DND-41 (cell line): Measurements from ENCODE around the gene LGR4.

Source experiments
- ATAC-seq: fragments of 200-7000 bp; cut with Tn5 transposase; 3 replicates; pipeline ENCODE4 v1.9.1; 2021; ENCODE audit warnings: low read depth; ENCODE audit not compliant: insufficient read depth
- DNase-seq: peaks from one replicate; pipeline ENCODE4 v3.0.0-alpha.2; 2020
- H2AFZ ChIP-seq: 2 replicates; pipeline ENCODE4 v1.6.0; 2012; ENCODE audit warnings: low read depth, low read length
- H3K27ac ChIP-seq: 2 replicates; pipeline ENCODE4 v1.5.1; 2012; ENCODE audit warnings: low read length, inconsistent platforms
- H3K27me3 ChIP-seq: fragments of 200-600 bp; sonication (generic); 2 replicates; pipeline ENCODE4 v1.6.0; 2012; ENCODE audit warnings: low read length, mild to moderate bottlenecking, inconsistent platforms; ENCODE audit not compliant: insufficient read depth, poor library complexity
- H3K36me3 ChIP-seq: 2 replicates; pipeline ENCODE4 v1.5.1; 2012; ENCODE audit warnings: low read length, inconsistent platforms; ENCODE audit not compliant: insufficient read depth
- H3K4me1 ChIP-seq: 2 replicates; pipeline ENCODE4 v1.5.1; 2012; ENCODE audit warnings: mild to moderate bottlenecking, low read length; ENCODE audit not compliant: insufficient read depth
- H3K4me2 ChIP-seq: 2 replicates; pipeline ENCODE4 v1.6.0; 2012; ENCODE audit warnings: mild to moderate bottlenecking, moderate library complexity, low read length, inconsistent platforms; ENCODE audit not compliant: insufficient read depth
- H3K4me3 ChIP-seq, 2 experiments: fragments of 200-600 bp in 1 of 2; shearing (Covaris generic) in 1 of 2; 2 replicates each; pipeline ENCODE4 v1.5.1; 2012 to 2016; ENCODE audit warnings: inconsistent platforms in 2 of 2, low read length in 2 of 2, mild to moderate bottlenecking in 2 of 2, low read depth in 1 of 2, moderate library complexity in 1 of 2
- H3K79me2 ChIP-seq: 2 replicates; pipeline ENCODE4 v1.6.0; 2012; ENCODE audit warnings: low read length, inconsistent platforms; ENCODE audit not compliant: insufficient read depth
- H3K9ac ChIP-seq: 2 replicates; pipeline ENCODE4 v1.6.0; 2012; ENCODE audit warnings: low read depth, mild to moderate bottlenecking, inconsistent platforms, low read length, moderate library complexity
- H3K9me3 ChIP-seq: 2 replicates; pipeline ENCODE4 v1.5.1; 2012; ENCODE audit warnings: low read length, moderate library complexity, mild to moderate bottlenecking, inconsistent platforms; ENCODE audit not compliant: insufficient read depth, severe bottlenecking
- H4K20me1 ChIP-seq: 2 replicates; pipeline ENCODE4 v1.6.0; 2012; ENCODE audit warnings: low read length; ENCODE audit not compliant: insufficient read depth
- CTCF ChIP-seq: IDR thresholded peaks from 2 replicates; pipeline ENCODE4 v1.5.1; 2012; ENCODE audit warnings: borderline replicate concordance, low read length, moderate library complexity, mild to moderate bottlenecking; ENCODE audit not compliant: poor library complexity, severe bottlenecking; ENCODE audit errors: extremely low read depth
- EZH2 ChIP-seq: IDR thresholded peaks from 3 replicates; pipeline ENCODE4 v1.6.1; 2012; ENCODE audit warnings: borderline replicate concordance, low read depth, mild to moderate bottlenecking, moderate library complexity, low read length, inconsistent platforms; ENCODE audit not compliant: severe bottlenecking

LGR4 gene

GRCh38 chr11:27402450-27402849 lies 70.1 kb downstream of the LGR4 start:
- DNase-seq (no peak), ATAC-seq (no peak)
- Histone ChIP-seq H3K9ac (no peak overlapping the region), H3K4me1 (no peaks in the 10 kb centered on the region), H3K79me2 (no peaks in the 10 kb centered on the region), H2AFZ (no peak overlapping the region), H3K9me3 (no peaks in the 10 kb centered on the region), H4K20me1 (no peaks in the 10 kb centered on the region), H3K4me3 (no peak overlapping the region), H3K27ac (no peak overlapping the region), H3K36me3 (no peaks in the 10 kb centered on the region), H3K4me2 (no peak overlapping the region), H3K27me3 (no peaks in the 10 kb centered on the region)
- no peak for TF ChIP-seq CTCF
- TF ChIP-seq EZH2 = no peak

GRCh38 chr11:27401833-27402316 lies 70.7 kb downstream of the LGR4 start:
- H3K27me3 ChIP-seq = no peaks in the 10 kb centered on the region
- TF ChIP-seq EZH2 (no peak), CTCF (no peak)
- no peaks in the 10 kb centered on the region for H4K20me1 ChIP-seq
- H3K9ac ChIP-seq = no peak overlapping the region
- no peaks in the 10 kb centered on the region for H3K36me3 ChIP-seq
- no peak for DNase-seq
- no peak for ATAC-seq
- H3K4me1 ChIP-seq = no peaks in the 10 kb centered on the region
- no peak overlapping the region for H3K4me3 ChIP-seq
- no peaks in the 10 kb centered on the region for H3K79me2 ChIP-seq
- no peak overlapping the region for H3K27ac ChIP-seq
- H3K9me3 ChIP-seq = no peaks in the 10 kb centered on the region
- no peak overlapping the region for H3K4me2 ChIP-seq
- no peak overlapping the region for H2AFZ ChIP-seq

GRCh38 chr11:27401280-27401832 lies 71.2 kb downstream of the LGR4 start:
- no peaks in the 10 kb centered on the region for H3K79me2 ChIP-seq
- DNase-seq (no peak), ATAC-seq (no peak)
- H4K20me1 ChIP-seq = no peaks in the 10 kb centered on the region
- H3K4me1 ChIP-seq = no peaks in the 10 kb centered on the region
- H3K9ac ChIP-seq = no peak overlapping the region
- H3K27me3 ChIP-seq = no peaks in the 10 kb centered on the region
- H2AFZ ChIP-seq = no peak overlapping the region
- H3K4me3 ChIP-seq = no peak overlapping the region
- H3K4me2 ChIP-seq = no peak overlapping the region
- no peak overlapping the region for H3K27ac ChIP-seq
- H3K9me3 ChIP-seq = no peaks in the 10 kb centered on the region
- TF ChIP-seq CTCF (no peak), EZH2 (no peak)
- H3K36me3 ChIP-seq = no peaks in the 10 kb centered on the region
